ENCODE results near the gene PDE1C. TPM values are rescaled to one million over a fixed set of nuclear protein-coding genes. Genes with fewer than 3 reads are reported as not detected.

PDE1C gene
- total RNA-seq, 2 donors from 2014 or later: 47.8 to 51.3 TPM

DNA sequence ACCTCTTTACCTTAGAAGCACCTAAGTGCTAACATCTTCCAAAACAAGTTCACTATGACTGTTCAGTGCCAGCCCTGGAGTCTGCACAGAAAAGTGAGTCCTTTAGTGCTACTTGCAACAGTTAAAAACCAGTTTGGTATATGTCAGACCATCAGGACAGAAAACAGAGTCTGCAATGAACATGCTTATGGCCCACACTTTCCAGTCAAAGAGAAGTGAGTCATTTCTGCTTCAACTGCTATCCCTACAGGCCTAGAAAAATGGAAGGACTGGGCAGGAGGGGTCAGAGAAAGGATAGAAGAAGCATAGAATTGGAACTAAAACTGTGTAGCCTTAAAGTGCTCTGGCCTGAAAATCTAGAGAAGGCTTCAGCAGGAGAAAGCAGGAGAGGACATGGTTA lies 108.0 kb downstream of the PDE1C start:
- intact Hi-C loops (cut with DNase I): no loop called here
- DNase-seq (ENCODE audit: low spot score): no peak

DNA sequence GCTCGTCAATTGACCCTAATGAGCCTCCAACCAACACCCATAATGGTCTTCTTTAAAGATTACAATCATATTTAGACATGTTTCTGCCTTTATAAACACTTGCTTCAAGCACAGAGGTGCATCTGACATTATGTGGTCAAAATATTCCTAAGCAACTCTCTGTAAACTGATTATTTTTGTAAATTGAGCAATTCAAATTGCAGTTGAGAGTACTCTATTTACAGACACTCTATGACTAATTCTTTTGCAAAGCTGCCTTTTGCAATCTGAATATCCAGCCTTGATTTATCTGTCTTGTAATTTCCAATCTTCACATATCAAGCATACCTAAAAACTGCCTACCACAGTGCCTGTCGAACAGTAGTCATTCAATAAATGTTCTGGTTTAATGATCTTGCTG lies 112.0 kb downstream of the PDE1C start:
- intact Hi-C loops (cut with DNase I): no loop called here
- DNase-seq (ENCODE audit: low spot score): no peak

DNA sequence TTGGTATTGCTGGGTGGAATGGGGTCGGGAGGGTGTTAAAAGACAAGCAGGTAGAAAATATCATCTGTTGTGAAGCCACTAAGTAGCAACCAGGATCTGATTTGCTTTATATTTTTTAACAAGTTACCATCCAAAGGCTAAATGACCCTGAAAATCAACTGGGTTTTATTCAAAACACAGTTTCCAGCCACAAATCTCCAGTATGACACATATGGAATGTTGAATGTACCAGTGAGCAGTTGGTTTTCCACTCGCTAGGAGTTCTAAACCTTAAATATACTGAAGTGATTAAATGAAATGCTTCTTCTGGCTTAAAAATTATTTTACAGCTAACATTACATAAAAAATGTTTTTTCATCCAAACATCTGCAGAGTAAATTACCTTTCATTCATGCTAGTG lies 112.5 kb downstream of the PDE1C start:
- intact Hi-C loops (cut with DNase I): no loop called here

DNA sequence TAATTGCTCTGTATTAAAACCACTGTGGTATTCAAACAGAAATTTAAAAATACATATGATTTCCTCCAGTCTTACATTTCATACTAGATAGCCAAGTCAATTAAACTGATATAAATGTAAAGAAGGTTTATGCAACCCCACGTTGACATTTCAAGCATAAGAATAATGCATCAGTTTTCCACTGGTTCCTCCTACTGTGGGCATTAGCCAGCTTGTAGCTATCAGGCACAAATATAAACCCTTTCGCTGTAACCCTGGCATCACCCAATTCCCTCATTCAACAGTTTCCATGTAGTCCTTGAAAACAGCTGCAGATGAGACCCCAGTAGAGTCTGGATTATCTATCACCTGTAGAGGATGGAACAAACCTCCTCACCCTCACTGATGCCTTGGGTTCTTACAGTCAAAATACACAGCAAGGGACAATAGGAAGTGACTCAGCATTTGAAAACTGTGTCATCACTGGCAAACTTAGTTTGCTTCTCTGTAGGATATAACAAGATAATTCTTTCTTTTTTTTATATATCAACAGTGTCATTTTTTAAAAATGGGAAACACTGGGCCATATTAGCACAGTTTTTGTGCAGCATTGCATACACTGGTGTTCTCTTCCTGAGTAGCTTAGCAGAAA lies 113.0 kb downstream of the PDE1C start:
- intact Hi-C loops (cut with DNase I): no loop called here
- no peak for DNase-seq (ENCODE audit: low spot score)

More for the DNA sequence above, 112.5 kb downstream of the PDE1C start:
- no peak for DNase-seq (ENCODE audit: low spot score)

DNA sequence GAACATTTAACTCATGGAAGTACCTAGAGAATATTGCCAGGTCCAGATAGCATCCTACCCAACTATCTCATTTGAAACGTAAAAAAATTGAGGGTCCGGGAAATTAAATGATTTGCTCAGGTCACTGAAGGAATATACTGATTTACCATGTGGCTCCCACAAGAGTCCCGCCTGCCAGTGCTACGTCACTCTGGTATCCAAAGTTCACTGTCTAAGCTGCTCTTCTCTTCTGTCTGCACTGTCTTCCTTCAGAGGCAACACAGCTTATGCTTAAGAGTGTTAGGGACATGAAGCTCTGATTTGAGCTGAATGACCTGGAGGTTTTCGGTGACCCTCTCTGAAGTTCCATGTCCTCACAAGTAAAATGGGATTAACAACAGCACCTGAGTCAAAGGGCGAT lies 114.6 kb downstream of the PDE1C start:
- intact Hi-C loops (cut with DNase I): no loop called here
- no peak for DNase-seq (ENCODE audit: low spot score)

DNA sequence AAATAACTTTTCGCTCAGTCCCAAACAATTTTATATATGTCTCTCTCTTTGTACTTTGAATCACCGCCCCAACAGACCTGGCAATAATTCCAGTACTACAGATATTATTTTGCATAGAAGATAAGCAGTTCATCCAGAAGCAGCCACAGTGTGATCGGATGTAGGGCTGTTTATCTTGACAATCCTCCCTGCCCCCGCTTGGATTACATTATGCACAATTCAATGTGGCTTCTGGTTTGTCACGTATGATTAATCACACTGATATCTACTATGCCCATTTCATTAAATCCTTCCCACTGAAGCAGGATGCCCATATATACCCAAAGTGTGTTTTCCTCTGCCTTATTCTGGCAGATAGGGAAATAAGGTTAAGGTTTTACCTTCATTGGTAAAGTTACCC lies 115.2 kb downstream of the PDE1C start:
- no peak for DNase-seq (ENCODE audit: low spot score)
- intact Hi-C loops (cut with DNase I): no loop called here

DNA sequence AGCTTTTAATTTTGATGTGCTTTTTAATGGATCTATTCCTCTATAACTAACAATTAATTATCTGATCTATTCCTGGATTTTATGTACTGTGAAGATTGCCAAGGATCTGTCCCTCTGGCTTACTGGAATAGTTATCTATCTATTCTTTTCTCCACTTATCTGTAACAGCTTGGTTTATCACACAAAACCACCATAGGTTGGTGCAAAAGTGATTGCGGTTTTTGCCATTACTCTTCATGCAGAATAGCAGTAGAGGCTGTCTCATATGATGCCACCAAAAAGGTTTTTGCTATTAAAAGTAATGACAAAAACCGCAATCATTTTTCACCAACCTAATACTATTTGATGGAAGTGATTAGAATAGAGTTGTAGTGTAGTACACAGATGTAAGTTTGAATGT lies 115.7 kb downstream of the PDE1C start:
- intact Hi-C loops (cut with DNase I): no loop called here
- no peak for DNase-seq (ENCODE audit: low spot score)

DNA sequence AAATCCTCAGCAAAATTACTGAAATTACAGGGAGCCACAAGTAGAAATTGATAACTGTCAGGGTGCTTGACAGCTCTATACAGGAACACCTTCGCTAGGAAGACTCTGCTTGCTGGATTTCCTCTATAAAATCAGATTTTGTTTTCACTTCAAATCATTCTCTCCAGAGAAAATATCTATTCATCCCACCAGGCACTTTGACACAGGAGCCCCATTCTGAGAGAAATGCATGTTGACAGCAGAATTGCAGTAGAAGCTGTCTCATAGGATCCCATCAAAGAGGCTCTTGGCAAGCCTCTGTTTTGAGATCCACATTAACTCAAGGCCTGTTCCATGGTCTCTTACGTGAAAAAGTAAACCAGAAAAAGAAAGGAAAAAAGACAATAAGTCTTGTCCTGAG lies 116.8 kb downstream of the PDE1C start:
- intact Hi-C loops (cut with DNase I): no loop called here
- DNase-seq (ENCODE audit: low spot score): no peak

DNA sequence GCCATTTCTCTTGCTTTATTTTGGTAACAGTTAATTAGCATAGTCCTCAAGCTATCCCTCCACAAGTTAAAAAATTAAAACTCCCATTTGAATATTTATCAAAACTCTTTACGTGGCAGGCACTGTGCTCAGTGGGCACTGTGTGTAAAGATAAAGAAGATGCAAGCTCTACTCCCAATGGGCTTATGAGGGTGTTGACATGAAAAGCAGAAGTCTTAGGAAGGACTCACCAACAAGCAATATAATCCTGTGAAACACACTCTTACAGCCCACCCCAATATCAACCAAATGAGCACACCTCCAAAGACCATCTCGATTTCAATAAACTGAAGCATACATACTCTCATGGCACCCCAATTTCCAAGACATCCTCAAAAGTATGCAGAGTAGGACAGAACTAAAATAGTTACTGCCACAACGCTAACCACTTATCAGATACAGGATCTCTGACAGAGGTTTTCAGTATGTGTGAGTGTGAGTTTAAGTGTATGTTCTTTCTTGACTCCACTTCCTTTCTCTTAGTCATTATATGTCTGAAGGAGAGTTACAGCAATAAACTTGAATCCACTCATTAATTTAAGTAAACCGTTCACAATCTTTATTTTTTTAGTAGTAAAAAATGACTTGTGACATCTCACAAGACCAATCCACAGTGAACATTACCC lies 120.0 kb downstream of the PDE1C start:
- intact Hi-C loops (cut with DNase I): no loop called here
- no peak for DNase-seq (ENCODE audit: low spot score)

DNA sequence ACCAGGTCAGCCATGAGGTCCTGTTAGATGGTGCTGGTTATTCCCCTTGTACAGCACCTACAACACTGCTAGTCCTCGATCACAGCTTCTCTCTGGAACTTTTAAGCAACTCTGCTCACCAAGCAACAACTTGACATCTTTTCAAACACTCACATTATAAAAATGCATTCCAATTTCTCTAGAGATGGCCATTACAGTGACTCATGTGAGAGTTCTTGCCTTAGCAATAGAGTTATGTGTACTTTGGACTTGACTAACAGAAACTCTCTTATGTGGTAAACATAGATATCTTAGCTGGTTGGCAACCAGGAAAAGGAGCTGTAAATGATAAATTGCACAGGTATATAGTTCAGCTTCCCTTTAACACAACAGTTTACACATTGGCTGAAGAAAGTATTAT lies 122.2 kb downstream of the PDE1C start:
- intact Hi-C loops (cut with DNase I): no loop called here
- DNase-seq (ENCODE audit: low spot score): no peak

DNA sequence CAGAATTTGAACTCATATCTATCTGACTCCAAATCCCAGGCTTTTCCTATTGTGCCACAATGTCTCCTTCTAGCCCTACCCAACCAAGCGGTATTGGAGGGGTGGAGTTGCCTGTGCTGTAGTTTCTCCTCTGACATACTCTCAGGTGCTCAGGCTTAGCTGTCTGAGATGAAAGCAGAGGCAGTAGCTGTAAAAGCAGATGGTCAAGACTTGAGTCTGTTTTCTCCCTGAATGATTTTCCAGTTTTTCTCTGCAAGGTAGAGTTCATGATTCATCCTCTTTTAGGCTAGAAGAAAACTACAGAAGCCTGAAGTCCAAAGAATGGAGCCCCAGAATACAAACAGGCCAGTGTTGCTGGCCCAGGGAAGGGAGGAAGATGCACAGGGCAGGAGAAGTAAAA lies 130.0 kb downstream of the PDE1C start:
- intact Hi-C loops (cut with DNase I): no loop called here
- DNase-seq (ENCODE audit: low spot score): no peak

DNA sequence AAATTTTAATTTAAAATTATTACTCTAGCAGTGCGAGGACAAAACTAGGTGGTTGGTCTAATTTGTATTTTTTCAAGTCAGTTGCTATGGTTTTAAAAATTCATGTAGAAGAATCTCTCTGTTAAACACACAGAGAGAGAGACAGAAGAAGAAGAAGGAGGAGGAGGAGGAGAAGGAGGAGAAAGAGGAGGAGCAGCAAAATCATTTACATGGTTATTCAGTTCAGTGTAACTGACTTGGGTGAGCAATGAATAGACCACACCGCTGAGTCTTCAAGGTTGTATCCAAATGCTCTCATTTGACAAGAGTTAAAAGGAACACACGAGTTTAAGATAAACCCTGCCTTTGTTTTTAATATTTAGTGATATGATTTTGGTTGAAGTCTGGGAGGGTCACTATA lies 131.1 kb downstream of the PDE1C start:
- DNase-seq (ENCODE audit: low spot score): no peak
- intact Hi-C loops (cut with DNase I): loop anchor here in 1 of 2 donors (5.0 kb wide), 1 partner anchor 253 kb away; no protein-coding TSS in a partner anchor

DNA sequence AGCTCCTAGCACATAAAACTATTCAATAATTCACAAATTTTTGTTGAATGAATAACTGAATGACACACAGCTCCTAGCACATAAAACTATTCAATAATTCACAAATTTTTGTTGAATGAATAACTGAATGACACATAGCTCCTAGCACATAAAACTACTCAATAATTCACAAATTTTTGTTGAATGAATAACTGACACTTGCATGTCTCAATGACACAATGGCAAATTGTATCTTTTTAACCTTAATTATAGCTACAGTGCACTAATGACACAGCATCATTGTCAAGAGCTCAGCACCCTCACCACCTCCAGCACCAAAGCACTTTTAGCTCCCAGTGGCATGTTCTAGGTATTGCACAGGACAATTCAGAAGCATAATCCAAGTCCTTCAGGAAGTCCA lies 131.6 kb downstream of the PDE1C start:
- no peak for DNase-seq (ENCODE audit: low spot score)
- intact Hi-C loops (cut with DNase I): loop anchor here in 1 of 2 donors (5.0 kb wide), 1 partner anchor 254 kb away; no protein-coding TSS in a partner anchor

DNA sequence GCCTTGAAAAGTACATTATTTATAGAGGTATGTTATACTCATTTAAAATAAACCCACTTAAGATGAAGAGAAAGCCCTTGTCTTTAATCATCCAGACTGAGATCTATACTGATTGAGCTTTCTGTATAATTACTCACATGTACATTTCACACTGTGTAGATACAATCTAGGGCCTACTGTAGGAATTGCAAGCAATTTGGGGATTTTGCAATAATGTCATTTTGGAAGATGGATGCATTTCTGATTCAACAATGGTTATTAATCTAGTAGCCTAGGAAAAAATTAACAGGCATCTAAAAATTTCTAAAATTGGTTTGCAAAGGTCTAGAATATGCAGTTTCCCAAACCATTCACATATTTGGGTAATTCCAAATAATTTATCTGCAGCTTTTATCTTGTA lies 132.2 kb downstream of the PDE1C start:
- intact Hi-C loops (cut with DNase I): loop anchor here in 1 of 2 donors (5.0 kb wide), 1 partner anchor 254 kb away; no protein-coding TSS in a partner anchor
- DNase-seq (ENCODE audit: low spot score): no peak

DNA sequence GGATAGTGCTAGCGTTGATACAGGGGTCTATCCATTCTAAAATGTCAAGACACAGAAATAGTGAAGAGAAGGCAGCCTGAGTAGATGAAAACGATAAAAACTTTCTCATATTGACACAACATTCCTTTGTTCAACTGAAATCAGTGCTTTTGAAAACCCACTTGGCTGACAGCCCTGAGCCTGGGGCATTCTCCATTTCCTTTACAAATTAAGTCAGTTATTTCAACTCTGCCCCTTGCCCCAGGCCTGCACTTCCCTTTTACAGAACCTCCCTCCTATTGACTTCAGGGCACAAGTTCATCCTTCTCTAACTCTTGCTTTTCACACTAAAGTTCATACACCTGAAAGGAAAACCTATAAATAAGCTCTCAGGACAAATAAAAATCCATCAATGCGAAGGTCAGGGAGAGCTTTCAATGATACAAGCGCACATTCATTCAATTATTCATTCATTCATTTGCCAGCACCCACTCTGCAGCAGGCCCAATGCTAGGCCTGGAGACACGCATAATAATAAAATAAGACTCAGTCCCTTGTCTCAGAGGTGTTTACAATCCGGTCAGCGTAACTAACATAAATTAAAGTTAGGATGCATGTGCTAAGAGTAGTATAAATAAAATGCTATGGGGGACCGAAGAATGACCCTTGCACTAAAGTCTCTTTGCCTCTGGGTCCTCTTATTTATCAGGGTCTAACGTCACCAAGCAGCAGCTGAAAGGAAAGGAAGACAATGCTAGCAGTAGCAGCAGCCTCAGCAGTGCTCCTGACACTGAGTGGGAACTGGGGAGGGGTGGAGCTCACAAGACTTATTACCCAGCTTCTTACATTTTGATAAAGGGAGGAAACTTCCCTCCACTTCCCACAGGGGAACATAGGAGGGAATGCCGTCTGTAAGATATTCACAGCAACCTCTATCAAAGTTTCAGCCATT lies 134.8 kb downstream of the PDE1C start:
- no peak for DNase-seq (ENCODE audit: low spot score)
- intact Hi-C loops (cut with DNase I): loop anchor here in 1 of 2 donors (5.0 kb wide), 1 partner anchor 257 kb away; no protein-coding TSS in a partner anchor

DNA sequence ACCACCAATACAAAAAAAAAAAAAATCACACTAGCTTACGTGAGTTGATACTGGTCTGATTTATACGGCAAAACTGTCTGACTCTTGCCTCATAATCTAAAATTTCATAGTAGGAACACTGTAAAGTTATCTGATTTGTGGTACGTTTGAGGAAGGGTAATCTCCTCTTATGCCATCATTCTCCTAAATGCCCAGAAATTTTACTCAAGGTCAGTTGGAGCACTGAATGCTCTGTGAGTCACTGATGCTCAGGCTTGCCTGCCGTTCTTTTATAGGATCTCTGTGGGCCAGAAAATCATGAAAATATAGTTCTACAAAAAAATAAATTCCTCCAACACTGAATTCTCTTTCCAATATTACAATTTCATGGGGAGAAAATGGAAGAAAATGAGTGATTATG lies 135.7 kb downstream of the PDE1C start:
- intact Hi-C loops (cut with DNase I): no loop called here
- no peak for DNase-seq (ENCODE audit: low spot score)

DNA sequence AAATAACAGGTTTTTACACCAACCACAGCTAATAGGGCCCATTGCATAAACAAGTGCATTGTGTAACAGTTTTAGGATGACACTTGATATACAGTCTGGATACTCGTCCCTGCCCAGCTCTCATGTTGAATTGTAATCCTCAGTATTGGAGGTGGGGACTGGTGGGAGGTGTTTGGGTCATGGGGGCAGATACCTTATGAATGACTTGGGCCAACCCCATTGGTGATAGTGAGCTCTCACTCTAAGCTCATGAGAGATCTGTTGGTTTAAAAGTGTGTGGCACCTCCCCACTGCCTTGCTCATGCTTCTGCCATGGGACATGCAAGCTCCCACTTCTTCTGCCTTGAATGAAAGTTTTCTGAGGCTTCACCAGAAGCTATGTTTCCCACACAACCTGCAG lies 136.7 kb downstream of the PDE1C start:
- DNase-seq (ENCODE audit: low spot score): no peak
- intact Hi-C loops (cut with DNase I): no loop called here

DNA sequence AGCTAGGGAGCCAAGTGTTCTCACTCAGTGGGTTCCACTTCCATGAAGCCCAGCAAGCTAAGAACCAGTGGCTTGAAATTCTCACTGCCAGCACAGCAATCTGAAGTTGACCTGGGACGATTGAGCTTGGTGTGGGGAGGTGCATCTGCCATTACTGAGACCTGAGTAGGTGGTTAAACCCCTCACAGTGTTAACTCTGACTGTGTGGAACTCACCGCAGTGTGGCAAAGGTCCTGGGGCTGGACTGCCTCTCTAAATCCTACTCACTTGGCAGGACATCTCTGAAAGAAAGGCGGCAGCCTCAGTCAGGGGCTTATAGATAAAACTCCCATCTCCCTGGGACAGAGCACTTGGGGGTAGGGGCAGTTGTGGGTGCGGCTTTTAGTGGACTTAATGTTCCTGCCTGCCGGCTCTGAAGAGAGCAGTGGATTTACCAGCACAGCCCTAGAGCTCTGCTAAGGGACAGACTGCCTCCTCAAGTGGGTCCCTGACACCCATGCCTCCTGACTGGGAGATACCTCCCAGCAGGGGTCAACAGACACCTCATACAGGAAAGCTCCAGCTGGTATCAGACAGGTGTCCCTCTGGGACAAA lies 143.1 kb downstream of the PDE1C start:
- no peak for DNase-seq (ENCODE audit: low spot score)
- intact Hi-C loops (cut with DNase I): no loop called here

DNA sequence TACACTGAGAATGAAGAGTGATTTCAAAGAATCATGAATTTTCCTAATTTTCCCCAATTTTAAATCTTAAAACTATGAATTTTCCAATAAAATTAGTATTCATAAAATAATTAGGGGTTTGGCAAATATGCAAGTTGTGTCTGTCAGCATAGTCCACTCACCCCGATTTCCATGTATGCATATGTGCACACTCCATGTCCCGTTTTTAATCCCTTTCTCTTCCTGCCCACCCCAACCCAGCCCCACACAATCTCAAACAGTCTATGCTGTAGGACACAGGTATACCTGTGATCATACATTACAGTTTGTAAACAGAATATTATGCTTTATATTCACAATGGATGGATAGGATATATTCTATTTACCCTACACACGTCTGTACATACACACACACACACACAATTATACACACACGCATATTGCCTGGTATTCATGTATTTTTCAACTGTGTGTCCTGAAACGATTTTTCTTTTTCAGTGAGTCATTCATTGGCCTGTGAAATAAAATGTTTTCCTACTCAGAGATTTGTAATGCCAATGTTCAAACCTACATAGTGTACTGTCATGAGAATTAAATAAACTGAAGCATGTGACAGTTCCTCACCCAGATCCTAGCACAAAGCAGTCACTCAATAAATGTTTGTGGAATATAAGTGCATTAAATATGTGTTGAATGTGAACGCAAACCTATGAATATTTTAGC lies 144.3 kb downstream of the PDE1C start:
- intact Hi-C loops (cut with DNase I): no loop called here
- DNase-seq (ENCODE audit: low spot score): no peak

Measured in posterior vena cava (tissue), 2 donors.